ENCODE data around the gene TMCC1.
"Not testable (repeated sequence)": the region's sequence is repeated elsewhere in the genome, so short reads cannot be mapped to it uniquely, and the experiment has no call there.

TMCC1 gene

GRCh38 chr3:129769616-129770015, 123.9 kb downstream of the TMCC1 start:
- DNase-seq (ENCODE audit: low read depth), result no peak
- H3K4me3 ChIP-seq (ENCODE audit: low read depth, low read length), result no peak overlapping the region
- TF ChIP-seq CTCF (IDR thresholded peaks at IDR 0.05; ENCODE audit: control insufficient read depth, extremely low read depth, insufficient read depth), result no peak

GRCh38 chr3:129768728-129769127, 124.8 kb downstream of the TMCC1 start:
- H3K4me3 ChIP-seq (ENCODE audit: low read depth, low read length), result no peak overlapping the region
- TF ChIP-seq CTCF (IDR thresholded peaks at IDR 0.05; ENCODE audit: control insufficient read depth, extremely low read depth, insufficient read depth), result no peak
- no peak for DNase-seq (ENCODE audit: low read depth)

GRCh38 chr3:129766135-129766534, 127.4 kb downstream of the TMCC1 start:
- DNase-seq (ENCODE audit: low read depth), result no peak
- no peak for TF ChIP-seq CTCF (IDR thresholded peaks at IDR 0.05; ENCODE audit: control insufficient read depth, extremely low read depth, insufficient read depth)
- no peak overlapping the region for H3K4me3 ChIP-seq (ENCODE audit: low read depth, low read length)

GRCh38 chr3:129764090-129764489, 129.4 kb downstream of the TMCC1 start:
- TF ChIP-seq CTCF (IDR thresholded peaks at IDR 0.05; ENCODE audit: control insufficient read depth, extremely low read depth, insufficient read depth), result no peak

GRCh38 chr3:129758785-129759320, 134.7 kb downstream of the TMCC1 start:
- no peak overlapping the region for H3K4me3 ChIP-seq (ENCODE audit: low read depth, low read length)
- TF ChIP-seq CTCF (IDR thresholded peaks at IDR 0.05; ENCODE audit: control insufficient read depth, extremely low read depth, insufficient read depth), result no peak
- no peak for DNase-seq (ENCODE audit: low read depth)

More at GRCh38 chr3:129764090-129764489, 129.4 kb downstream of the TMCC1 start:
- no peak for DNase-seq (ENCODE audit: low read depth)
- no peak overlapping the region for H3K4me3 ChIP-seq (ENCODE audit: low read depth, low read length)

- no peak for TF ChIP-seq CTCF (IDR thresholded peaks at IDR 0.05; ENCODE audit: control insufficient read depth, extremely low read depth, insufficient read depth)
These were observed 135.2 kb downstream of the TMCC1 start for GRCh38 chr3:129758306-129758705.

GRCh38 chr3:129756871-129757270, 136.6 kb downstream of the TMCC1 start:
- no peak for DNase-seq (ENCODE audit: low read depth)
- no peak overlapping the region for H3K4me3 ChIP-seq (ENCODE audit: low read depth, low read length)
- TF ChIP-seq CTCF (IDR thresholded peaks at IDR 0.05; ENCODE audit: control insufficient read depth, extremely low read depth, insufficient read depth), result no peak

More at GRCh38 chr3:129758306-129758705, 135.2 kb downstream of the TMCC1 start:
- no peak for DNase-seq (ENCODE audit: low read depth)
- no peak overlapping the region for H3K4me3 ChIP-seq (ENCODE audit: low read depth, low read length)

- not testable (repeated sequence) for H3K4me3 ChIP-seq (ENCODE audit: low read depth, low read length); DNase-seq (ENCODE audit: low read depth)
These were observed 142.4 kb downstream of the TMCC1 start for GRCh38 chr3:129751105-129751504.

All from LNCaP clone FGC (cell line).